MM.1S (cell line): ENCODE measurements around the gene MPRIP.
"Not testable (repeated sequence)": the region's sequence is repeated elsewhere in the genome, so short reads cannot be mapped to it uniquely, and the experiment has no call there.

Source experiments
- DNase-seq: peaks from one replicate; pipeline ENCODE4 v3.0.0-alpha.2; 2015
- H2AFZ ChIP-seq: fragments of 300-600 bp; sonication (generic); 2 replicates; pipeline ENCODE4 v1.6.0; 2016; ENCODE audit warnings: antibody characterized with exemption, low read length
- H3F3A ChIP-seq: fragments of 300-600 bp; sonication (generic); 2 replicates; pipeline ENCODE4 v1.6.1; 2016; ENCODE audit warnings: mild to moderate bottlenecking, antibody characterized with exemption, low read length, moderate library complexity, mixed read lengths; ENCODE audit not compliant: insufficient read depth
- H3K27ac ChIP-seq: fragments of 300-600 bp; sonication (generic); 2 replicates; pipeline ENCODE4 v1.5.1; 2016; ENCODE audit warnings: mild to moderate bottlenecking, low read length
- H3K27me3 ChIP-seq: fragments of 300-600 bp; sonication (generic); replicated peaks from 2 replicates; pipeline ENCODE4 v1.6.0; 2016; ENCODE audit warnings: low read length; ENCODE audit not compliant: insufficient read depth
- H3K36me3 ChIP-seq: fragments of 300-600 bp; sonication (generic); replicated peaks from 2 replicates; pipeline ENCODE4 v1.6.1; 2016; ENCODE audit warnings: mild to moderate bottlenecking, low read length, mixed read lengths; ENCODE audit not compliant: insufficient read depth
- H3K4me1 ChIP-seq: fragments of 300-600 bp; sonication (generic); 2 replicates; pipeline ENCODE4 v1.6.1; 2016; ENCODE audit warnings: low read length, mixed read lengths
- H3K4me2 ChIP-seq: fragments of 300-600 bp; sonication (generic); 2 replicates; pipeline ENCODE4 v1.6.0; 2016; ENCODE audit warnings: low read depth, low read length
- H3K4me3 ChIP-seq: fragments of 300-600 bp; sonication (generic); 2 replicates; pipeline ENCODE4 v1.5.1; 2016; ENCODE audit warnings: low read length, mixed read lengths
- H3K79me2 ChIP-seq: fragments of 300-600 bp; sonication (generic); 2 replicates; pipeline ENCODE4 v1.6.1; 2016; ENCODE audit warnings: mixed run types, low read length, mixed read lengths
- H3K9ac ChIP-seq: fragments of 300-600 bp; sonication (generic); 2 replicates; pipeline ENCODE4 v1.6.1; 2016; ENCODE audit warnings: low read length, mixed read lengths
- H3K9me2 ChIP-seq: fragments of 300-600 bp; sonication (generic); replicated peaks from 2 replicates; pipeline ENCODE4 v1.6.1; 2016; ENCODE audit warnings: mild to moderate bottlenecking, low read length, mixed read lengths; ENCODE audit not compliant: insufficient read depth
- H3K9me3 ChIP-seq: fragments of 300-600 bp; sonication (generic); replicated peaks from 2 replicates; pipeline ENCODE4 v1.6.1; 2016; ENCODE audit warnings: mild to moderate bottlenecking, low read length, mixed read lengths; ENCODE audit not compliant: insufficient read depth
- H4K20me1 ChIP-seq: fragments of 300-600 bp; sonication (generic); 2 replicates; pipeline ENCODE4 v1.6.1; 2016; ENCODE audit warnings: mild to moderate bottlenecking, low read length, moderate library complexity, mixed read lengths; ENCODE audit not compliant: insufficient read depth
- CTCF ChIP-seq: fragments of 300-600 bp; sonication (generic); IDR thresholded peaks from 2 replicates; pipeline ENCODE4 v1.5.1; 2016; ENCODE audit warnings: antibody characterized with exemption, low read length, mixed read lengths
- EZH2 ChIP-seq: fragments of 300-600 bp; sonication (generic); optimal IDR thresholded peaks from 2 replicates; pipeline ENCODE3; 2017; ENCODE audit warnings: low read depth, mild to moderate bottlenecking, antibody characterized with exemption, low read length, mixed read lengths
- EZH2phosphoT487 ChIP-seq: fragments of 300-600 bp; sonication (generic); IDR thresholded peaks from 2 replicates; pipeline ENCODE4 v1.6.1; 2018; ENCODE audit warnings: antibody characterized with exemption, low read length

MPRIP gene

GRCh38 chr17:17190188-17190587, 147.9 kb downstream of the MPRIP start:
- Histone ChIP-seq H3K27ac (no peak overlapping the region), H4K20me1 (no peaks in the 10 kb centered on the region), H3F3A (no peaks in the 10 kb centered on the region), H3K9ac (no peak overlapping the region), H3K9me2 (no peaks in the 10 kb centered on the region), H2AFZ (no peak overlapping the region), H3K36me3 (0 out of 2 replicates have a peak, but pooled peaks cover 3% of the 10 kb centered on the region), H3K4me2 (no peak overlapping the region), H3K9me3 (no peaks in the 10 kb centered on the region), H3K4me1 (0 out of 2 replicates have a peak, but pooled peaks cover 3% of the 10 kb centered on the region), H3K27me3 (no peaks in the 10 kb centered on the region), H3K4me3 (no peak overlapping the region), H3K79me2 (no peaks in the 10 kb centered on the region)
- DNase-seq: no peak
- TF ChIP-seq CTCF (no peak), EZH2 (no peak), EZH2phosphoT487 (no peak)

GRCh38 chr17:17191346-17191792, 149.1 kb downstream of the MPRIP start:
- Histone ChIP-seq H3F3A (no peaks in the 10 kb centered on the region), H3K4me2 (no peak overlapping the region), H3K9me2 (no peaks in the 10 kb centered on the region), H2AFZ (no peak overlapping the region), H3K27me3 (no peaks in the 10 kb centered on the region), H3K4me1 (0 out of 2 replicates have a peak, but pooled peaks cover 3% of the 10 kb centered on the region), H3K4me3 (no peak overlapping the region), H3K79me2 (no peaks in the 10 kb centered on the region), H3K27ac (no peak overlapping the region), H3K9ac (no peak overlapping the region), H3K9me3 (no peaks in the 10 kb centered on the region), H4K20me1 (no peaks in the 10 kb centered on the region), H3K36me3 (0 out of 2 replicates have a peak, but pooled peaks cover 3% of the 10 kb centered on the region)
- no peak for TF ChIP-seq EZH2
- TF ChIP-seq EZH2phosphoT487: no peak
- no peak for TF ChIP-seq CTCF
- DNase-seq: no peak

DNA sequence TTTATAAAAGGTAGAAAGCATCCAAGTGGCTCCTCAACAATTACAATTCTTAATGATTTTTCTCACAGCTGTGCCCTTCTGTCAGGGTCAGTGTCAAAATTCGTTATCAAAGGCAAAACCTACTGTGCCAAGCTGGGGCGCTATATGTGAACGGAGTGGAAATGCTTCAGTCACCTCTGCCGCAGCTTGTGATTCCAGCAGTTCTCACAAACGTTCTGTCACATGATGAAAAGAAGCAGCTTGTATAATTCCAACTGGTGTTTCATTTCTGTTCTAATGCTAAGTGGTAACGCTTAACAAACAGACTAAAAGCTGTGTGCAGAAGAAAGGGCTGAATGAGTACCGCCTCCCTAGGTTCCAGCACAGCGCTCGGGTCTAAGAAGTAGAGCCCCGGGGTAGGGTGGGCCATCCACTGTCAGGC, 149.7 kb downstream of the MPRIP start:
- no peaks in the 10 kb centered on the region for H3K9me3 ChIP-seq
- H3K27me3 ChIP-seq: no peaks in the 10 kb centered on the region
- H2AFZ ChIP-seq: no peak overlapping the region
- H3K9me2 ChIP-seq: no peaks in the 10 kb centered on the region
- H4K20me1 ChIP-seq: no peaks in the 10 kb centered on the region
- DNase-seq: no peak
- H3K36me3 ChIP-seq: 0 out of 2 replicates have a peak, but pooled peaks cover 3% of the 10 kb centered on the region
- no peak overlapping the region for H3K27ac ChIP-seq
- H3K9ac ChIP-seq: no peak overlapping the region
- 0 out of 2 replicates have a peak, but pooled peaks cover 3% of the 10 kb centered on the region for H3K4me1 ChIP-seq
- TF ChIP-seq EZH2 (no peak), CTCF (no peak), EZH2phosphoT487 (no peak)
- no peak overlapping the region for H3K4me3 ChIP-seq
- no peak overlapping the region for H3K4me2 ChIP-seq
- H3K79me2 ChIP-seq: no peaks in the 10 kb centered on the region
- H3F3A ChIP-seq: no peaks in the 10 kb centered on the region

GRCh38 chr17:17195466-17195865, 153.2 kb downstream of the MPRIP start:
- not testable (repeated sequence) for H3K9me2 ChIP-seq, H3K27me3 ChIP-seq, H3K4me2 ChIP-seq, H3K27ac ChIP-seq, H3K9ac ChIP-seq, H3K36me3 ChIP-seq, H3K79me2 ChIP-seq, DNase-seq, H3K4me3 ChIP-seq, H3K4me1 ChIP-seq, H4K20me1 ChIP-seq, H3F3A ChIP-seq, H2AFZ ChIP-seq, H3K9me3 ChIP-seq
